H1 (cell line): ENCODE measurements around the gene POLDIP2. TPM values are rescaled to one million over a fixed set of nuclear protein-coding genes. Genes with fewer than 3 reads are reported as not detected.

Source experiments
- CTCF ChIA-PET: fragments of 300-600 bp; sonication (Branson Sonifier 250); formaldehyde crosslinking; loops from one replicate; lab custom pipeline; 2021; ENCODE audit not compliant: partially characterized antibody; lab: Charles Lee
- POLR2A ChIA-PET: fragments of 300-600 bp; sonication (Branson Sonifier 250); formaldehyde crosslinking; loops from one replicate; lab custom pipeline; 2021; ENCODE audit warnings: inconsistent platforms; ENCODE audit not compliant: partially characterized antibody; lab: Charles Lee
- DNase-seq, 2 experiments: peaks; one replicate each; pipeline versions ENCODE4 v3.0.0 to v3.0.0-alpha.2; 2010 to 2022; ENCODE audit warnings: low spot score in 2 of 2, low read depth in 1 of 2, mixed read lengths in 1 of 2
- FAIRE-seq: peaks from 2 replicates; lab custom pipeline; 2011; peaks lifted over from hg19 to GRCh38; lab: Jason Lieb, UNC
- H2AFZ ChIP-seq: 2 replicates; pipeline ENCODE4 v1.8.1; 2012; ENCODE audit warnings: low read length, inconsistent platforms
- H2AK5ac ChIP-seq: 2 replicates; pipeline ENCODE4 v1.6.1; 2013; ENCODE audit warnings: low read depth, low read length
- H2BK120ac ChIP-seq: replicated peaks from 2 replicates; pipeline ENCODE3; 2013; ENCODE audit warnings: low read depth, low read length, inconsistent platforms
- H2BK12ac ChIP-seq: 2 replicates; pipeline ENCODE4 v1.6.1; 2013; ENCODE audit warnings: low read depth, low read length
- H2BK15ac ChIP-seq: 2 replicates; pipeline ENCODE4 v1.6.1; 2013; ENCODE audit warnings: low read length
- H2BK20ac ChIP-seq: 2 replicates; pipeline ENCODE4 v1.6.1; 2013; ENCODE audit warnings: low read length
- H2BK5ac ChIP-seq: 2 replicates; pipeline ENCODE4 v1.6.1; 2013; ENCODE audit warnings: low read depth, low read length
- H3K14ac ChIP-seq: 2 replicates; pipeline ENCODE4 v1.6.1; 2013; ENCODE audit warnings: inconsistent platforms; ENCODE audit not compliant: insufficient read length
- H3K18ac ChIP-seq: 2 replicates; pipeline ENCODE4 v1.6.1; 2013; ENCODE audit warnings: low read length; ENCODE audit errors: extremely low read depth
- H3K23ac ChIP-seq: 2 replicates; pipeline ENCODE4 v1.6.1; 2013; ENCODE audit warnings: inconsistent platforms; ENCODE audit not compliant: insufficient read length
- H3K23me2 ChIP-seq: 2 replicates; pipeline ENCODE4 v1.6.1; 2013; ENCODE audit warnings: low read depth, low read length
- H3K27ac ChIP-seq: 2 replicates; pipeline ENCODE4 v1.6.1; 2011; ENCODE audit warnings: low read depth, low read length, inconsistent platforms
- H3K27me3 ChIP-seq, 4 experiments: replicated peaks in 1 of 4; 1 replicate in 1 of 4; 2 replicates in 3 of 4; pipeline versions ENCODE4 v1.6.1 to v1.8.1; 2011 to 2013; ENCODE audit warnings: low read length in 3 of 4, mild to moderate bottlenecking in 3 of 4, inconsistent platforms in 2 of 4, mixed read lengths in 2 of 4, moderate library complexity in 1 of 4; ENCODE audit not compliant: control insufficient read depth in 3 of 4, insufficient read depth in 3 of 4; ENCODE audit errors: extremely low read depth in 1 of 4
- H3K36me3 ChIP-seq, 4 experiments: 2 replicates each; pipeline versions ENCODE4 v1.6.1 to v1.8.1; 2011 to 2013; ENCODE audit warnings: mild to moderate bottlenecking in 4 of 4, low read length in 3 of 4, moderate library complexity in 2 of 4, control low read depth in 1 of 4, inconsistent platforms in 1 of 4; ENCODE audit not compliant: insufficient read depth in 4 of 4, control insufficient read depth in 2 of 4
- H3K4ac ChIP-seq: replicated peaks from 2 replicates; pipeline ENCODE3; 2013; ENCODE audit warnings: low read length, low read depth, mixed read lengths, inconsistent platforms; ENCODE audit not compliant: insufficient read length
- H3K4me1 ChIP-seq, 4 experiments: replicated peaks in 1 of 4; 1 replicate in 1 of 4; 2 replicates in 3 of 4; pipeline versions ENCODE4 v1.6.1 to v1.8.1; 2011 to 2013; ENCODE audit warnings: low read length in 3 of 4, inconsistent platforms in 2 of 4, mixed read lengths in 1 of 4; ENCODE audit not compliant: insufficient read depth in 4 of 4, control insufficient read depth in 3 of 4
- H3K4me2 ChIP-seq, 2 experiments: 2 replicates each; pipeline versions ENCODE4 v1.6.1 to v1.8.1; 2011 to 2013; ENCODE audit warnings: low read depth in 2 of 2, low read length in 2 of 2, control low read depth in 1 of 2, inconsistent platforms in 1 of 2, mild to moderate bottlenecking in 1 of 2; ENCODE audit not compliant: insufficient read depth in 1 of 2
- H3K4me3 ChIP-seq, 4 experiments: fragments of 200-600, 300-600 bp in 1 of 4; sonication (generic), shearing (Covaris generic), sonication (Bioruptor Twin) in 1 of 4; 2 replicates each; pipeline versions ENCODE4 v1.5.1 to v1.8.1; 2011 to 2016; ENCODE audit warnings: low read length in 4 of 4, low read depth in 3 of 4, control low read depth in 2 of 4, inconsistent platforms in 2 of 4, mild to moderate bottlenecking in 2 of 4, mixed read lengths in 1 of 4, moderate library complexity in 1 of 4; ENCODE audit not compliant: insufficient read depth in 2 of 4; ENCODE audit errors: extremely low read depth in 1 of 4
- H3K56ac ChIP-seq: replicated peaks from 2 replicates; pipeline ENCODE3; 2013; ENCODE audit warnings: low read depth, mild to moderate bottlenecking, mixed read lengths, low read length, inconsistent platforms; ENCODE audit not compliant: insufficient read length
- H3K79me1 ChIP-seq: 2 replicates; pipeline ENCODE4 v1.6.1; 2013; ENCODE audit warnings: low read depth, low read length, control low read depth
- H3K79me2 ChIP-seq, 2 experiments: 2 replicates each; pipeline versions ENCODE4 v1.6.1 to v1.8.1; 2012 to 2013; ENCODE audit warnings: low read length in 2 of 2, mild to moderate bottlenecking in 2 of 2, inconsistent platforms in 1 of 2; ENCODE audit not compliant: insufficient read depth in 2 of 2, control insufficient read depth in 1 of 2
- H3K9ac ChIP-seq, 4 experiments: replicated peaks in 1 of 4; 1 replicate in 1 of 4; 2 replicates in 3 of 4; pipeline versions ENCODE4 v1.6.1 to v1.8.1; 2011 to 2013; ENCODE audit warnings: low read depth in 3 of 4, low read length in 3 of 4, control low read depth in 2 of 4, mild to moderate bottlenecking in 2 of 4, moderate library complexity in 2 of 4, inconsistent platforms in 1 of 4; ENCODE audit errors: extremely low read depth in 1 of 4
- H3K9me3 ChIP-seq, 2 experiments: 2 replicates each; pipeline versions ENCODE4 v1.6.1 to v1.8.1; 2012 to 2013; ENCODE audit warnings: mild to moderate bottlenecking in 2 of 2, moderate library complexity in 2 of 2, control low read depth in 1 of 2, inconsistent platforms in 1 of 2, low read depth in 1 of 2, low read length in 1 of 2, mixed read lengths in 1 of 2; ENCODE audit not compliant: insufficient read depth in 2 of 2
- H4K20me1 ChIP-seq, 2 experiments: replicated peaks in 1 of 2; 2 replicates each; pipeline versions ENCODE3 to v1.8.1; 2011 to 2013; ENCODE audit warnings: inconsistent platforms in 2 of 2, low read length in 2 of 2, mild to moderate bottlenecking in 1 of 2; ENCODE audit not compliant: insufficient read depth in 2 of 2, control insufficient read depth in 1 of 2
- H4K5ac ChIP-seq: 2 replicates; pipeline ENCODE4 v1.6.1; 2013; ENCODE audit warnings: low read length, low read depth, mixed read lengths, inconsistent platforms; ENCODE audit not compliant: insufficient read length
- H4K8ac ChIP-seq: 2 replicates; pipeline ENCODE4 v1.8.0; 2013; ENCODE audit warnings: mild to moderate bottlenecking, moderate library complexity, low read length, inconsistent platforms; ENCODE audit not compliant: insufficient read depth; ENCODE audit errors: extremely low read depth
- H4K91ac ChIP-seq: replicated peaks from 2 replicates; pipeline ENCODE3; 2013; ENCODE audit warnings: low read length, mixed read lengths, inconsistent platforms; ENCODE audit not compliant: insufficient read length
- BRCA1 ChIP-seq: IDR thresholded peaks from 2 replicates; pipeline ENCODE4 v1.6.1; 2012; ENCODE audit warnings: low read depth, low read length, improper control_type of control experiment
- FOSL1 ChIP-seq: IDR thresholded peaks from 2 replicates; pipeline ENCODE4 v1.6.1; 2011; ENCODE audit warnings: mild to moderate bottlenecking, low read depth, low read length, moderate library complexity; ENCODE audit not compliant: insufficient read depth
- KDM4A ChIP-seq: IDR thresholded peaks from one replicate; pipeline ENCODE4 v1.7.1; 2012; ENCODE audit warnings: low read depth, mild to moderate bottlenecking, moderate library complexity, low read length, inconsistent platforms; ENCODE audit not compliant: severe bottlenecking
- KDM5A ChIP-seq: fragments of 200-600 bp; IDR thresholded peaks from 2 replicates; pipeline ENCODE4 v1.7.1; 2012; ENCODE audit warnings: mild to moderate bottlenecking, low read length, inconsistent platforms, mixed read lengths
- NANOG ChIP-seq: IDR thresholded peaks from 2 replicates; pipeline ENCODE4 v1.6.1; 2011; ENCODE audit warnings: low read length, low read depth, mild to moderate bottlenecking, inconsistent platforms; ENCODE audit not compliant: insufficient read depth, poor library complexity, severe bottlenecking
- POLR2AphosphoS5 ChIP-seq: IDR thresholded peaks from 2 replicates; pipeline ENCODE4 v1.6.1; 2011; ENCODE audit warnings: low read depth, low read length
- RAD21 ChIP-seq, 2 experiments: IDR thresholded peaks in 1 of 2; conservative IDR thresholded peaks in 1 of 2; 2 replicates each; pipeline ENCODE4 v1.6.1; 2011; ENCODE audit warnings: low read depth in 2 of 2, low read length in 2 of 2, improper control_type of control experiment in 1 of 2, inconsistent platforms in 1 of 2, mild to moderate bottlenecking in 1 of 2, moderate library complexity in 1 of 2
- RNF2 ChIP-seq: fragments of 200-900, 300-1000 bp; sonication (generic); IDR thresholded peaks from 2 replicates; pipeline ENCODE4 v1.7.1; 2016; ENCODE audit warnings: borderline replicate concordance, low read depth, mild to moderate bottlenecking, antibody characterized with exemption, low read length; ENCODE audit not compliant: poor library complexity, severe bottlenecking; ENCODE audit errors: missing control alignments
- TAF7 ChIP-seq: optimal IDR thresholded peaks from 2 replicates; pipeline ENCODE3; 2011; ENCODE audit warnings: low read depth, mild to moderate bottlenecking, inconsistent platforms, low read length, moderate library complexity, borderline replicate concordance
- WGBS, 2 experiments: shearing (Covaris generic) in 1 of 2; methylation state at CpG; one replicate each; pipeline versions ENCODE4 v1.1.6 to v1.1.7; 2013 to 2015; ENCODE audit warnings: low lambda C conversion rate in 2 of 2, mixed read lengths in 2 of 2, inconsistent platforms in 1 of 2, low coverage in 1 of 2, missing lambda C conversion rate in 1 of 2; ENCODE audit not compliant: insufficient replicate concordance in 2 of 2, insufficient coverage in 1 of 2, insufficient read length in 1 of 2; ENCODE audit errors: extremely low coverage in 1 of 2, missing lambda C conversion rate in 1 of 2; 5-methylcytosine and 5-hydroxymethylcytosine counted together
- polyA plus RNA-seq, 7 experiments: library from polyadenylated mRNA; depleted of rRNA in 3 of 7; stranded (reverse) in 5 of 7; unstranded in 2 of 7; fragments of >200 nt in 5 of 7; fragments of 200-250 nt in 2 of 7; gene quantifications; 1 replicate in 5 of 7; 2 replicates in 1 of 7; 4 replicates in 1 of 7; pipeline versions ENCODE4 v1.2.1 to v1.2.3, GENCODE V29; 2011 to 2013; ENCODE audit warnings: missing spikeins in 2 of 7, mixed read lengths in 2 of 7
- total RNA-seq: library from RNA; stranded (reverse); fragmentation: NEBNext Ultra II Directional; extraction: Animal tissue kit (Norgen Biotek cat#: 25700); gene quantifications from 2 replicates; pipeline ENCODE4 v1.2.1, GENCODE V29; 2021

POLDIP2 gene
- total and polyA plus RNA-seq, 2 of the 8 experiments (the other 6 are each of a cell fraction or from before 2014, with no cell fraction given) = 74.0 to 76.1 TPM

DNA sequence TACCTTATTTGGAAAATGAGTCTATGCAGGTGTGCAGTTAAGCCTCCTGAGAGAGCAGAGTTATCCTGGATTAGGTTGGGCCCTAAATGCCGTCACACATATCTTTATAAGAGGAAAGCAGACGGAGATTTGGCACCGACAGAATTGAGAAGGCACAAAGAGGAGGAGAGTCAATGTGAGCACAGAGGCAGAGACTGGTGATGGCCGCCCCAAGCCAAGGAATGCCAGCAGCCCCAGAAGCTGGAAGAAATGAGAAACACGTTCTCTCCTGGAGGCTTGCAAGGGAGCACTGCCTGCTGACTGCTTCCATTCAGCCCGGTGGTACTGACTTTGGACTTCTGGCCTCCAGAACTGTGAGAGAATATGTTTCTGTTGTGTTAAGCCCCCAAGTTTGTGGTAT is 45.5 kb upstream of the POLDIP2 start:
- H3K23ac ChIP-seq = no peak overlapping the region
- no peak overlapping the region; the same call in 1 of the 2 replicates for H2AK5ac ChIP-seq
- H3K4ac ChIP-seq = no peak overlapping the region
- H3K36me3 ChIP-seq = no peaks in the 10 kb centered on the region
- H4K20me1 ChIP-seq = no peaks in the 10 kb centered on the region
- H3K79me2 ChIP-seq = no peaks in the 10 kb centered on the region; a peak in 1 of 4 replicates
- no peak overlapping the region for H3K27ac ChIP-seq
- ChIA-PET CTCF (interaction anchor here (0.9 to 5.8 kb wide), 5 partner anchors 14 to 145 kb away, joined by 3 to 52 read pairs (median 4); no protein-coding TSS in a partner anchor), POLR2A (interaction anchor here (12.8 kb wide), 1 partner anchor 17 kb away, joined by 135 read pairs; no protein-coding TSS in a partner anchor)
- peaks cover 0 to 39% (median 15%) of the 10 kb centered on the region in 4 experiments; a peak in 5 of 7 replicates for H3K27me3 ChIP-seq
- H4K5ac ChIP-seq = no peak overlapping the region
- no peak overlapping the region for H2BK120ac ChIP-seq
- no peak overlapping the region for H4K91ac ChIP-seq
- DNase-seq = no peak
- no peak for FAIRE-seq
- peak overlapping the region; percentile 5 to 37; a peak in 2 of 4 replicates for H3K4me2 ChIP-seq
- no peak overlapping the region for H3K56ac ChIP-seq
- no peaks in the 10 kb centered on the region for H3K9me3 ChIP-seq
- peak overlapping the region; percentile 49; the same call in 1 of the 2 replicates for H2BK20ac ChIP-seq
- H3K9ac ChIP-seq = no peak overlapping the region
- H3K23me2 ChIP-seq = peaks cover 12% of the 10 kb centered on the region; the same call in 1 of the 2 replicates
- H3K79me1 ChIP-seq = no peaks in the 10 kb centered on the region; the same call in 1 of the 2 replicates
- WGBS, 2 experiments = 74% methylated on average over 6 of the region's 6 CpGs; no CpG with 5 or more reads in 1 of the 2 experiments
- no peak overlapping the region for H3K14ac ChIP-seq
- peak overlapping the region; percentile 13; the same call in 1 of the 2 replicates for H2BK12ac ChIP-seq
- H2BK5ac ChIP-seq = no peak overlapping the region; the same call in 1 of the 2 replicates
- no peak overlapping the region for H4K8ac ChIP-seq
- H3K18ac ChIP-seq = no peak overlapping the region
- no peak overlapping the region for H3K4me3 ChIP-seq
- no peak overlapping the region for H2BK15ac ChIP-seq
- no peak overlapping the region for H2AFZ ChIP-seq
- H3K4me1 ChIP-seq = peaks cover 27 to 54% (median 34%) of the 10 kb centered on the region in 4 experiments
- TF ChIP-seq RAD21 (IDR thresholded peaks at IDR 0.05 in 1 of 2, conservative IDR thresholded peaks at IDR 0.05 in 1 of 2; ENCODE audit: low read depth in 2 of 2, low read length in 2 of 2) = no peak
- TF ChIP-seq POLR2AphosphoS5 = no peak
- TF ChIP-seq NANOG = no peak
- no peak for TF ChIP-seq TAF7
- no peak for TF ChIP-seq RNF2
- no peak for TF ChIP-seq KDM5A
- no peak for TF ChIP-seq KDM4A
- no peak for TF ChIP-seq FOSL1
- TF ChIP-seq BRCA1 = no peak
